ENCODE data around the gene POLR3C. TPM values are rescaled to one million over a fixed set of nuclear protein-coding genes. Genes with fewer than 3 reads are reported as not detected.

The POLR3C gene
- total and polyA plus RNA-seq, 10 of the 15 experiments (the other 5 are each of a cell fraction or from before 2014, with no cell fraction given), result 13.0 to 44.8 (median 34.8) TPM

DNA sequence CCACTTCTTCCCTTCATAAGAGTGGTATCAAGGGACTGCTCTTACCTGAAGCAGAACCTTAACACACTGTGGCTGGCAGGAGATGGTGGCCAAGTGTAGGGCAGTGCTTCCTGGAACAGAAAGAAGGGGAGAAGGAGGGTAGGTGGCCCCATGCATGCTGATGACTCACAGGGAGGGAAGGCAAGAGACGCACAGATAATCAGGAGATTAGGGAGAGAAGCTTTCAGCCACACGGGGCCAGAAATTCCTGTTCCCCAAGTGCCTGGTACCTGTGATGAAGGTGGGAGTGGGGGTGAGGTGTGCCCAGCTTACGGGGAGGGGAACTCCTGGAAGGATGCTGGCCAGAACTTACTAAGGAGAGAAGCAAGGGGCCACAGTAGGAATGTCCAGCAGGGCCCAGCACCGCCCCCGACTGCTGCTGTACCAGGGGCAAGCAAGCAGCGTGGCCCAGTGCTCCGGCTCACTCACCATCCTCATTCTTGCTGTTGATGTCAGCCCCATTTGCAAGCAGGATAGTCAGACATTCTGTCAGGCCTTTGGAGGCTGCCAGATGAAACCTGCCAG is 54.0 kb downstream of the POLR3C start:
- H3K9me3 ChIP-seq (replicated peaks; ENCODE audit: control insufficient read depth, insufficient read depth, low read length), result no peaks in the 10 kb centered on the region
- DNase-seq (ENCODE audit: low read depth, low spot score) (no peak), FAIRE-seq (no peak), ATAC-seq (no peak)
- RAD21 ChIA-PET (ENCODE audit: unreplicated experiment), result no interaction called here
- no peak overlapping the region for H3K4me2 ChIP-seq (ENCODE audit: control insufficient read depth, insufficient read depth)
- no peaks in the 10 kb centered on the region for H3K4me1 ChIP-seq (ENCODE audit: control insufficient read depth, insufficient read depth, low read length)
- H3K4me3 ChIP-seq, result no peak overlapping the region
- H3K36me3 ChIP-seq (ENCODE audit: control insufficient read depth in 2 of 2, insufficient read depth in 2 of 2, low read length in 1 of 2), result no peaks in the 10 kb centered on the region
- H2AFZ ChIP-seq (ENCODE audit: control insufficient read depth, low read depth, low read length), result no peak overlapping the region
- H3K9ac ChIP-seq (ENCODE audit: control insufficient read depth, insufficient read depth, low read length), result no peak overlapping the region
- in situ Hi-C loops (cut with MboI) (no loop called here), intact Hi-C loops (cut with micrococcal nuclease; ENCODE audit: unreplicated experiment) (no loop called here)
- SMC1A ChIA-PET (ENCODE audit: uncharacterized antibody, unreplicated experiment), result interaction anchor here (0.9 kb wide), 1 partner anchor 158 kb away, joined by 3 read pairs; no protein-coding TSS in a partner anchor
- CTCF ChIA-PET, result interaction anchor here (1.4 kb wide), 1 partner anchor 31 kb away, joined by 3 read pairs; no protein-coding TSS in a partner anchor
- H3K27ac ChIP-seq (ENCODE audit: control insufficient read depth, insufficient read depth), result no peak overlapping the region
- H3K27me3 ChIP-seq (replicated peaks in 1 of 2; ENCODE audit: control insufficient read depth in 2 of 2, insufficient read depth in 2 of 2, low read length in 1 of 2), result peaks cover 0 to under 1% of the 10 kb centered on the region in 2 experiments; a peak in 2 of 4 replicates
- H4K20me1 ChIP-seq (ENCODE audit: control insufficient read depth, insufficient read depth), result no peaks in the 10 kb centered on the region
- POLR2A ChIA-PET, result no interaction called here
- 72% methylated on average over 7 of the region's 7 CpGs for WGBS (ENCODE audit: insufficient coverage, insufficient replicate concordance, low lambda C conversion rate, missing lambda C conversion rate)
- BruUV-seq (replicated peaks), result no TSS peak
- no peaks in the 10 kb centered on the region for H3K79me2 ChIP-seq (ENCODE audit: control insufficient read depth, insufficient read depth, low read length)
- TF ChIP-seq POU2F2 (IDR thresholded peaks at IDR 0.05; ENCODE audit: borderline replicate concordance, low read depth, low read length) (no peak), ZBED1 (IDR thresholded peaks at IDR 0.05; ENCODE audit: borderline replicate concordance) (no peak), PAX5 (IDR thresholded peaks at IDR 0.05; ENCODE audit: borderline replicate concordance, low read depth, low read length) (no peak), TCF3 (IDR thresholded peaks at IDR 0.05; ENCODE audit: borderline replicate concordance, insufficient read depth, low read depth, low read length) (no peak), IKZF2 (IDR thresholded peaks at IDR 0.05) (no peak), ZSCAN29 (IDR thresholded peaks at IDR 0.05) (no peak), NFYB (IDR thresholded peaks at IDR 0.05; ENCODE audit: insufficient read depth, low read depth, low read length) (no peak), YBX1 (IDR thresholded peaks at IDR 0.05) (no peak), IRF4 (IDR thresholded peaks at IDR 0.05; ENCODE audit: low read depth, low read length) (no peak), ZNF274 (IDR thresholded peaks at IDR 0.05; ENCODE audit: insufficient read depth, insufficient read length) (no peak), RAD21 (IDR thresholded peaks at IDR 0.05; ENCODE audit: insufficient read depth, low read depth, low read length) (no peak), CTCF (IDR thresholded peaks at IDR 0.05 in 2 of 3, conservative IDR thresholded peaks at IDR 0.05 in 1 of 3; ENCODE audit: control insufficient read depth in 2 of 3, extremely low read depth in 1 of 3, insufficient read depth in 1 of 3, low read depth in 3 of 3, low read length in 3 of 3) (no peak)
- TF ChIP-seq, protein P1, sequence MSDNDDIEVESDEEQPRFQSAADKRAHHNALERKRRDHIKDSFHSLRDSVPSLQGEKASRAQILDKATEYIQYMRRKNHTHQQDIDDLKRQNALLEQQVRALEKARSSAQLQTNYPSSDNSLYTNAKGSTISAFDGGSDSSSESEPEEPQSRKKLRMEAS (IDR thresholded peaks at IDR 0.05; ENCODE audit: low read depth, low read length), result no peak
- TF ChIP-seq, protein P2, sequence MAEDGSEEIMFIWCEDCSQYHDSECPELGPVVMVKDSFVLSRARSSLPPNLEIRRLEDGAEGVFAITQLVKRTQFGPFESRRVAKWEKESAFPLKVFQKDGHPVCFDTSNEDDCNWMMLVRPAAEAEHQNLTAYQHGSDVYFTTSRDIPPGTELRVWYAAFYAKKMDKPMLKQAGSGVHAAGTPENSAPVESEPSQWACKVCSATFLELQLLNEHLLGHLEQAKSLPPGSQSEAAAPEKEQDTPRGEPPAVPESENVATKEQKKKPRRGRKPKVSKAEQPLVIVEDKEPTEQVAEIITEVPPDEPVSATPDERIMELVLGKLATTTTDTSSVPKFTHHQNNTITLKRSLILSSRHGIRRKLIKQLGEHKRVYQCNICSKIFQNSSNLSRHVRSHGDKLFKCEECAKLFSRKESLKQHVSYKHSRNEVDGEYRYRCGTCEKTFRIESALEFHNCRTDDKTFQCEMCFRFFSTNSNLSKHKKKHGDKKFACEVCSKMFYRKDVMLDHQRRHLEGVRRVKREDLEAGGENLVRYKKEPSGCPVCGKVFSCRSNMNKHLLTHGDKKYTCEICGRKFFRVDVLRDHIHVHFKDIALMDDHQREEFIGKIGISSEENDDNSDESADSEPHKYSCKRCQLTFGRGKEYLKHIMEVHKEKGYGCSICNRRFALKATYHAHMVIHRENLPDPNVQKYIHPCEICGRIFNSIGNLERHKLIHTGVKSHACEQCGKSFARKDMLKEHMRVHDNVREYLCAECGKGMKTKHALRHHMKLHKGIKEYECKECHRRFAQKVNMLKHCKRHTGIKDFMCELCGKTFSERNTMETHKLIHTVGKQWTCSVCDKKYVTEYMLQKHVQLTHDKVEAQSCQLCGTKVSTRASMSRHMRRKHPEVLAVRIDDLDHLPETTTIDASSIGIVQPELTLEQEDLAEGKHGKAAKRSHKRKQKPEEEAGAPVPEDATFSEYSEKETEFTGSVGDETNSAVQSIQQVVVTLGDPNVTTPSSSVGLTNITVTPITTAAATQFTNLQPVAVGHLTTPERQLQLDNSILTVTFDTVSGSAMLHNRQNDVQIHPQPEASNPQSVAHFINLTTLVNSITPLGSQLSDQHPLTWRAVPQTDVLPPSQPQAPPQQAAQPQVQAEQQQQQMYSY (CRISPR knock-in tag; IDR thresholded peaks at IDR 0.05), result no peak
- TF ChIP-seq, protein P3, sequence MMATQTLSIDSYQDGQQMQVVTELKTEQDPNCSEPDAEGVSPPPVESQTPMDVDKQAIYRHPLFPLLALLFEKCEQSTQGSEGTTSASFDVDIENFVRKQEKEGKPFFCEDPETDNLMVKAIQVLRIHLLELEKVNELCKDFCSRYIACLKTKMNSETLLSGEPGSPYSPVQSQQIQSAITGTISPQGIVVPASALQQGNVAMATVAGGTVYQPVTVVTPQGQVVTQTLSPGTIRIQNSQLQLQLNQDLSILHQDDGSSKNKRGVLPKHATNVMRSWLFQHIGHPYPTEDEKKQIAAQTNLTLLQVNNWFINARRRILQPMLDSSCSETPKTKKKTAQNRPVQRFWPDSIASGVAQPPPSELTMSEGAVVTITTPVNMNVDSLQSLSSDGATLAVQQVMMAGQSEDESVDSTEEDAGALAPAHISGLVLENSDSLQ (IDR thresholded peaks at IDR 0.05), result no peak
- TF ChIP-seq, protein P4, sequence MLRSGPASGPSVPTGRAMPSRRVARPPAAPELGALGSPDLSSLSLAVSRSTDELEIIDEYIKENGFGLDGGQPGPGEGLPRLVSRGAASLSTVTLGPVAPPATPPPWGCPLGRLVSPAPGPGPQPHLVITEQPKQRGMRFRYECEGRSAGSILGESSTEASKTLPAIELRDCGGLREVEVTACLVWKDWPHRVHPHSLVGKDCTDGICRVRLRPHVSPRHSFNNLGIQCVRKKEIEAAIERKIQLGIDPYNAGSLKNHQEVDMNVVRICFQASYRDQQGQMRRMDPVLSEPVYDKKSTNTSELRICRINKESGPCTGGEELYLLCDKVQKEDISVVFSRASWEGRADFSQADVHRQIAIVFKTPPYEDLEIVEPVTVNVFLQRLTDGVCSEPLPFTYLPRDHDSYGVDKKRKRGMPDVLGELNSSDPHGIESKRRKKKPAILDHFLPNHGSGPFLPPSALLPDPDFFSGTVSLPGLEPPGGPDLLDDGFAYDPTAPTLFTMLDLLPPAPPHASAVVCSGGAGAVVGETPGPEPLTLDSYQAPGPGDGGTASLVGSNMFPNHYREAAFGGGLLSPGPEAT (IDR thresholded peaks at IDR 0.05; ENCODE audit: low read depth), result no peak

Data from GM12878 (cell line).